ENCODE measurements around the gene UBA5.

UBA5 gene

GRCh38 chr3:132703733-132704132, 43.6 kb downstream of the UBA5 start:
- Histone ChIP-seq H3K36me3 (ENCODE audit: control insufficient read depth in 1 of 2, insufficient read depth in 2 of 2, low read length in 2 of 2) (peaks cover 12 to 23% of the 10 kb centered on the region in 2 experiments), H3K18ac (ENCODE audit: low read length) (no peak overlapping the region), H3K9ac (ENCODE audit: low read length) (no peak overlapping the region), H3K14ac (ENCODE audit: low read length) (no peak overlapping the region), H4K8ac (ENCODE audit: low read depth, low read length) (no peak overlapping the region), H2AK5ac (ENCODE audit: low read length) (no peak overlapping the region), H3K27me3 (ENCODE audit: insufficient read depth, low read length) (no peaks in the 10 kb centered on the region), H3K4me2 (ENCODE audit: low read length) (no peak overlapping the region), H3K9me3 (ENCODE audit: insufficient read depth, low read depth, low read length) (no peaks in the 10 kb centered on the region), H4K12ac (ENCODE audit: low read depth, low read length) (no peak overlapping the region), H3K79me1 (ENCODE audit: low read length) (no peaks in the 10 kb centered on the region), H3K4ac (ENCODE audit: low read depth, low read length) (no peak overlapping the region), H3K4me1 (ENCODE audit: control insufficient read depth in 1 of 2, insufficient read depth in 2 of 2, low read length in 2 of 2) (no peaks in the 10 kb centered on the region), H3K79me2 (ENCODE audit: control insufficient read depth, insufficient read depth, low read length, poor library complexity) (no peaks in the 10 kb centered on the region), H3K23ac (ENCODE audit: low read length) (no peak overlapping the region), H2BK120ac (ENCODE audit: insufficient read depth, low read length, poor library complexity) (no peak overlapping the region), H4K91ac (ENCODE audit: low read depth, low read length) (no peak overlapping the region), H3K27ac (ENCODE audit: low read depth, low read length) (no peak overlapping the region), H2AFZ (ENCODE audit: insufficient read depth, low read length, poor library complexity) (no peak overlapping the region), H2BK12ac (ENCODE audit: low read length) (no peak overlapping the region), H2BK5ac (ENCODE audit: low read depth, low read length, poor library complexity) (no peak overlapping the region), H3K4me3 (ENCODE audit: low read depth, low read length) (no peak overlapping the region)
- WGBS (ENCODE audit: extremely low coverage, insufficient coverage, insufficient read length): no CpG with 5 or more reads among the region's 2 CpGs
- no peak for DNase-seq

GRCh38 chr3:132709761-132710160, 49.6 kb downstream of the UBA5 start:
- H2AK5ac ChIP-seq (ENCODE audit: low read length): no peak overlapping the region
- no peak overlapping the region for H2AFZ ChIP-seq (ENCODE audit: insufficient read depth, low read length, poor library complexity)
- H4K91ac ChIP-seq (ENCODE audit: low read depth, low read length): no peak overlapping the region

GRCh38 chr3:132710311-132710710, 50.2 kb downstream of the UBA5 start:
- Histone ChIP-seq H2AFZ (ENCODE audit: insufficient read depth, low read length, poor library complexity) (no peak overlapping the region), H3K14ac (ENCODE audit: low read length) (no peak overlapping the region), H3K27me3 (ENCODE audit: insufficient read depth, low read length) (no peaks in the 10 kb centered on the region), H3K23ac (ENCODE audit: low read length) (no peak overlapping the region), H3K4ac (ENCODE audit: low read depth, low read length) (no peak overlapping the region), H3K4me2 (ENCODE audit: low read length) (no peak overlapping the region), H3K27ac (ENCODE audit: low read depth, low read length) (no peak overlapping the region), H4K91ac (ENCODE audit: low read depth, low read length) (no peak overlapping the region), H3K9ac (ENCODE audit: low read length) (no peak overlapping the region), H2AK5ac (ENCODE audit: low read length) (no peak overlapping the region), H3K4me3 (ENCODE audit: low read depth, low read length) (no peak overlapping the region), H2BK5ac (ENCODE audit: low read depth, low read length, poor library complexity) (no peak overlapping the region), H3K36me3 (ENCODE audit: control insufficient read depth in 1 of 2, insufficient read depth in 2 of 2, low read length in 2 of 2) (peaks cover 8 to 23% of the 10 kb centered on the region in 2 experiments), H2BK120ac (ENCODE audit: insufficient read depth, low read length, poor library complexity) (no peak overlapping the region), H3K79me2 (ENCODE audit: control insufficient read depth, insufficient read depth, low read length, poor library complexity) (no peaks in the 10 kb centered on the region), H4K8ac (ENCODE audit: low read depth, low read length) (no peak overlapping the region), H2BK12ac (ENCODE audit: low read length) (no peak overlapping the region), H3K79me1 (ENCODE audit: low read length) (no peaks in the 10 kb centered on the region), H3K9me3 (ENCODE audit: insufficient read depth, low read depth, low read length) (no peaks in the 10 kb centered on the region), H4K12ac (ENCODE audit: low read depth, low read length) (no peak overlapping the region), H3K18ac (ENCODE audit: low read length) (no peak overlapping the region), H3K4me1 (ENCODE audit: control insufficient read depth in 1 of 2, insufficient read depth in 2 of 2, low read length in 2 of 2) (no peaks in the 10 kb centered on the region)
- DNase-seq: no peak
- no CpG with 5 or more reads among the region's 6 CpGs for WGBS (ENCODE audit: extremely low coverage, insufficient coverage, insufficient read length)

More at GRCh38 chr3:132709761-132710160, 49.6 kb downstream of the UBA5 start:
- no peak overlapping the region for H4K12ac ChIP-seq (ENCODE audit: low read depth, low read length)
- H3K18ac ChIP-seq (ENCODE audit: low read length): no peak overlapping the region
- H3K36me3 ChIP-seq (ENCODE audit: control insufficient read depth in 1 of 2, insufficient read depth in 2 of 2, low read length in 2 of 2): peaks cover 8 to 23% of the 10 kb centered on the region in 2 experiments
- no peak overlapping the region for H2BK5ac ChIP-seq (ENCODE audit: low read depth, low read length, poor library complexity)
- H3K23ac ChIP-seq (ENCODE audit: low read length): no peak overlapping the region
- H3K9ac ChIP-seq (ENCODE audit: low read length): no peak overlapping the region
- no peaks in the 10 kb centered on the region for H3K27me3 ChIP-seq (ENCODE audit: insufficient read depth, low read length)
- no peak overlapping the region for H3K14ac ChIP-seq (ENCODE audit: low read length)
- no peak overlapping the region for H3K4me2 ChIP-seq (ENCODE audit: low read length)
- no peaks in the 10 kb centered on the region for H3K79me1 ChIP-seq (ENCODE audit: low read length)
- H4K8ac ChIP-seq (ENCODE audit: low read depth, low read length): no peak overlapping the region
- DNase-seq: no peak
- H2BK120ac ChIP-seq (ENCODE audit: insufficient read depth, low read length, poor library complexity): no peak overlapping the region
- H3K4me3 ChIP-seq (ENCODE audit: low read depth, low read length): no peak overlapping the region
- H3K79me2 ChIP-seq (ENCODE audit: control insufficient read depth, insufficient read depth, low read length, poor library complexity): no peaks in the 10 kb centered on the region
- no peak overlapping the region for H3K27ac ChIP-seq (ENCODE audit: low read depth, low read length)
- no CpG with 5 or more reads among the region's 5 CpGs for WGBS (ENCODE audit: extremely low coverage, insufficient coverage, insufficient read length)
- no peak overlapping the region for H2BK12ac ChIP-seq (ENCODE audit: low read length)
- H3K9me3 ChIP-seq (ENCODE audit: insufficient read depth, low read depth, low read length): no peaks in the 10 kb centered on the region
- no peaks in the 10 kb centered on the region for H3K4me1 ChIP-seq (ENCODE audit: control insufficient read depth in 1 of 2, insufficient read depth in 2 of 2, low read length in 2 of 2)
- H3K4ac ChIP-seq (ENCODE audit: low read depth, low read length): no peak overlapping the region

- H2BK5ac ChIP-seq (ENCODE audit: low read depth, low read length, poor library complexity): no peak overlapping the region
- H2AK5ac ChIP-seq (ENCODE audit: low read length): no peak overlapping the region
- H3K79me1 ChIP-seq (ENCODE audit: low read length): no peaks in the 10 kb centered on the region
- no peak overlapping the region for H3K18ac ChIP-seq (ENCODE audit: low read length)
- no peak overlapping the region for H4K91ac ChIP-seq (ENCODE audit: low read depth, low read length)
- H3K4me2 ChIP-seq (ENCODE audit: low read length): no peak overlapping the region
- no peaks in the 10 kb centered on the region for H3K79me2 ChIP-seq (ENCODE audit: control insufficient read depth, insufficient read depth, low read length, poor library complexity)
- H3K9ac ChIP-seq (ENCODE audit: low read length): no peak overlapping the region
- no peak overlapping the region for H3K27ac ChIP-seq (ENCODE audit: low read depth, low read length)
- H3K14ac ChIP-seq (ENCODE audit: low read length): no peak overlapping the region
- no peak for DNase-seq
- peaks cover 2 to 13% of the 10 kb centered on the region in 2 experiments for H3K36me3 ChIP-seq (ENCODE audit: control insufficient read depth in 1 of 2, insufficient read depth in 2 of 2, low read length in 2 of 2)
- no peaks in the 10 kb centered on the region for H3K9me3 ChIP-seq (ENCODE audit: insufficient read depth, low read depth, low read length)
- H3K4me1 ChIP-seq (ENCODE audit: control insufficient read depth in 1 of 2, insufficient read depth in 2 of 2, low read length in 2 of 2): no peaks in the 10 kb centered on the region
- H2BK12ac ChIP-seq (ENCODE audit: low read length): no peak overlapping the region
- H2BK120ac ChIP-seq (ENCODE audit: insufficient read depth, low read length, poor library complexity): no peak overlapping the region
- no CpG with 5 or more reads among the region's 5 CpGs for WGBS (ENCODE audit: extremely low coverage, insufficient coverage, insufficient read length)
- no peak overlapping the region for H4K12ac ChIP-seq (ENCODE audit: low read depth, low read length)
- no peak overlapping the region for H3K23ac ChIP-seq (ENCODE audit: low read length)
- no peaks in the 10 kb centered on the region for H3K27me3 ChIP-seq (ENCODE audit: insufficient read depth, low read length)
- H3K4me3 ChIP-seq (ENCODE audit: low read depth, low read length): no peak overlapping the region
- H4K8ac ChIP-seq (ENCODE audit: low read depth, low read length): no peak overlapping the region
- H3K4ac ChIP-seq (ENCODE audit: low read depth, low read length): no peak overlapping the region
- H2AFZ ChIP-seq (ENCODE audit: insufficient read depth, low read length, poor library complexity): no peak overlapping the region
Observed at GRCh38 chr3:132713977-132714727, 54.0 kb downstream of the UBA5 start.
